ENCODE measurements around the gene ENAH.
"Not testable (repeated sequence)": the region's sequence is repeated elsewhere in the genome, so short reads cannot be mapped to it uniquely, and the experiment has no call there.

The ENAH gene

DNA sequence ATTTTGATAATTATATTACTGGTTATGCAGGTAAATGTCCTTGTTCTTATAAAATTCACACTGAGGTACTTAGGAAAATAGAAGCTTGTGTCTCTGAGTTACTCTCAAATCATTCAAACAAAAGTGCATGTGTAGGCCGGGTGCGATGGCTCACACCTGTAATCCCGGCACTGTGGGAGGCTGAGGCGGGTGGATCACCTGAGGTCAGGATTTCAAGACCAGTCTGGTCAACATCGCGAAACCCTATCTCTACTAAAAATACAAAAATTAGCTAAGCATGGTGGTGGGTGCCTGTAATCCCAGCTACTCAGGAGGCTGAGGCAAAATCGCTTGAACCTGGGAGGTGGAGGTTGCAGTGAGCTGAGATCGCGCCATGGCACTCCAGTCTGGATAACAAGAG is 139.3 kb downstream of the ENAH start:
- H3K4me3 ChIP-seq, H3K27ac ChIP-seq: not testable (repeated sequence)

DNA sequence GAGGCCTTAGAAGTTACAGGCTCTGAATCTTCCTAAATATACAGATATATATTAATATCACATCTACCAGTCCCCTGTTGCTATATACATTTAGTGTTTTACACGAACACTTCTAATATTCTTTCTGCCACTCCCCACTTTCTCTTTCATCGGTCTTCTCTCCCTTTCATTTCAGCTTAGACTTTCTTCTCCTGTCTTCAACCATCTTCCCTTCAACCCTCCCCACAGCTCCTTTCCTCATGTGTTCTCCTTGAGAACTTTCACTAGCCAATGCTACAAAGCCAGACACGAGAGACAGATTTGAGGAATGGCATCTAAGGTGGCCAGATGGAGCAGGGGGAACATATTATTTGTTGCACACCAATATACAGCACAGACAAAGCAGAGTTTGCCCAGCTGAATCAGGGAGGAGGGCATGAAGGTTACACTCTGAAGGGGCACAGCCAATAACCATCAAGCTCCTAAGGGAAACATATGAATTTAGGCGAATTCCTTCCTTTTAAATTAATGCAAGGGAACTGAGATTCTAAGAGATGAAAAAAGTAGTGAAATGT is 141.0 kb downstream of the ENAH start:
- Histone ChIP-seq H3K4me3 (no peak overlapping the region), H3K27ac (no peak overlapping the region)

DNA sequence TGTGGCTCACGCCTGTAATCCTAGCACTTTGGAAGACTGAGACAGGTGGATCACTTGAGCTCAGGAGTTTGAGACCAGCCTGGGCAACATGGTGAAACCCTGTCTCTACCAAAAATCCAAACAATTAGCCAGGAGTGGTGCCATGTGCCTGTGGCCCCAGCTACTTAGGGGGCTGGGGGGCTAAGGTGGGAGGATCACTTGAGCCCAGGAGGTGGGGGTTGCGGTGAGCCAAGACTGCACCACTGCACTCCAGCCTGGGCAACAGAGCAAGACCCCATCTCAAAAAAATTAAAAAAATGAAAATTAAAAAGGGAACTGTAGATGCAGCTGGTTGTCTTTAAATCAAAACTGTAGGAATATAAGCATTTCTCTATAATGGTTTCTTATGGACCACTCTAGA is 142.2 kb downstream of the ENAH start:
- not testable (repeated sequence) for H3K27ac ChIP-seq, H3K4me3 ChIP-seq

DNA sequence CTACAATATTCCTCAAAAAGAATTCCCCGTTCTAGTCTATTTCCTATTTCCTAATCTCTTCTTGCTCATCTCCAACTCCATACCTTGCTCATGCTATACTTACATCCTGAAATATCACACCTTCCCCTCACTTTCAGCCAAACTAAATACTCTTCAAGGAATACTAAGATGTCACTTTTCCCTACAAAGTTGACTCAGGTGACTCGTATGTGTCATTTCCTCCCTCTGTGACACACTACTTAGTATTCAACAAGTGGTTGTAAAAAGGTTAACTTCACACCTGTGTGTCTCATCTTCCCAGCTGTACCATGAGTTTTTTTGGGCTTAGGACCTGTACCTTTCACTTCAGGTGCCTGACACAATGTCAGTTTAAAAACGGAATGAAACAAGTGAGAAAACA is 143.2 kb downstream of the ENAH start:
- Histone ChIP-seq H3K4me3 (no peak overlapping the region), H3K27ac (peak overlapping the region in 3 of 21 experiments; percentile 38 to 60 (median 54))

DNA sequence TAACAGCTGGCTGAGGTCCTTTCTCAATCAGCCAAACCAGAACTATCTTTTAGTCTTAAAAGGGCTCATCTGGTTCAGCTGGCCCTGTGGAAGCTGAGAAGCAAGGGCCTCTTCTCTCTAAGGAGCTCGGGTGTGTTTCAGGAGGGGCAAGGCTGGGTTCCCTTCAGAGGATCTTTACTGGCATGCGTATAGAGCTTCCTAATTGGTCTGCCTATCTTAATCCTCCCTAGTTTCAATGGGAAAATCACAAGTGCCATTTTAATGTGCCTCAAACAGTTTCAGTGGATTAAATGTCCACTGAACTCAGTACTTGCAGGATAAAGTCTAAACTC is 143.6 kb downstream of the ENAH start:
- H3K27ac ChIP-seq = peak overlapping the region in 11 of 21 experiments; percentile 18 to 74 (median 41)
- H3K4me3 ChIP-seq = no peak overlapping the region

DNA sequence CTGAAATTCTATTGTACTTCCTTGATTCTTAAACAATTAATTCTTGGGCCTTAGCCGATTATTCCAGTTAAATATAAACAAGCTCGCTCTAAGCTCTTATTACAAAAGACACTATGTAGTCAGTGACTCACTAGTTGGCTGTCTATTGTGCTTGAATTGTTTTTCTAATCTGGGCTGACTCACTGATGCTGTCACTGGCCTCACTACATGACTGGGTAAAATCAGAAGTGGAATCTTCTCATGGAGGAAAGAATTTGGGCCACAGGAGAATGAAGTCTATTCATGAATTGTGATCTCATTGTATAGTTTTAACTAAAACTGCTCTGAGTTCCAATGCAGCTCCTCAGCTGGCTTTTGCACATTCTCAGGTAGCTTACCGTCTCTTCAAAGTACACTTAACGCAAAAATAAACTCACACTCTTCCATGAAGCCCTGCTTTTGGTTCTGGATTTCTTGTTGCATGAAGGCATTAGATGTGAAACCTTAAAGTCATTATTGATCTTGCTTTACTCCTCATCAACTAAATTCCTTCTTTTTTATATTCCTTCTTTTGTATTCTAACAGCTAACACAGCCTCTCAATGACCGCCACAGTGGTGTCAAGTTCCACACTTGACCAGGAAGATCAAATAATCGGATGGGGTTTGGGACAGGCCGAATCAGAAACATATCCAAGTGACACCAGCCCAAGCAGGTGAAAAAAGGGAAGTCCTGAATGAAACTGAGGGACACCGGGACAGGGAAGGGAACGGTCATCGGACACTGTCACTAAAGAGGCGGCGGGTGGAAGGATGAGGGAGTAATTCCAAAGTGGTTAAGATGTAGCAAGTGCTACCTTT is 144.2 kb downstream of the ENAH start:
- Histone ChIP-seq H3K27ac (peak overlapping the region in 14 of 21 experiments; percentile 16 to 74 (median 39)), H3K4me3 (no peak overlapping the region)

DNA sequence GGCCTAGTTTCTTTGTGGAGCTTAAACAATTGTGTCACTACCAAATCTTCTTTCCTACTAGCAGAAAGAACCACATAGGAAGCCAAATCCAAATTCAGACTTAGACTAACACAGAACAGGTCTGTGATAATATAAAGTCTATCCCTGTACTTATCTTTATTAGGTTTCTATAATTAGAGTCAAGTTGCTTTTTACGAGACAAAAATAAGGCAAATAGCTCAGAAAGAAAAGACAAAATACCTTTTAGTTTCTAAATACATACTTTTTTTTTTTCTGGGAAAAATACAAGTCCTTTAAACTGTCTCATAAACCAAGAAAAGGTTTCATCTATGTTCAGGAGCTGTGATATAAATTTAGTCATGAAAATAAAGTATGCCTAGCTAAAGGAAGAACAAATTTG is 146.2 kb downstream of the ENAH start:
- Histone ChIP-seq H3K4me3 (no peak overlapping the region), H3K27ac (peak overlapping the region in 3 of 21 experiments; percentile 1 to 5 (median 4))

DNA sequence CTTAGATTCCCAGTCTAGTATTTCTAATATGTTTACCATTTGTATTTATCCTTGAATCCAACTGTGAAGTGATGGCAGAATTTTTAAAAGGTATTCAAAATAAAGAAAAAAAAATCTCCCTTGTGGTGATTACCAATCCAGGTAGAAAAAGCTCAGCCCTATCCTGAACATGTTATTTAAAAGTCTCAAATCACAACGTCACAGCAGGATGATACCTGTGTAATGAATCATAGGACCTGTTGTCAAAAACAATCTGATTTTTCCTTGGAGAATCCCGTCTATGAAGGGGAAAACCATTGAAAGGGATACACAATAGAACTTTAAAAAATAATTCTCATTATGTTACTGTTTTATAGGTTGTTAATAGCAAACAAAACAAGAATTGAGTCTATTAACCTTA is 148.1 kb downstream of the ENAH start:
- no peak overlapping the region for H3K27ac ChIP-seq
- H3K4me3 ChIP-seq = no peak overlapping the region

DNA sequence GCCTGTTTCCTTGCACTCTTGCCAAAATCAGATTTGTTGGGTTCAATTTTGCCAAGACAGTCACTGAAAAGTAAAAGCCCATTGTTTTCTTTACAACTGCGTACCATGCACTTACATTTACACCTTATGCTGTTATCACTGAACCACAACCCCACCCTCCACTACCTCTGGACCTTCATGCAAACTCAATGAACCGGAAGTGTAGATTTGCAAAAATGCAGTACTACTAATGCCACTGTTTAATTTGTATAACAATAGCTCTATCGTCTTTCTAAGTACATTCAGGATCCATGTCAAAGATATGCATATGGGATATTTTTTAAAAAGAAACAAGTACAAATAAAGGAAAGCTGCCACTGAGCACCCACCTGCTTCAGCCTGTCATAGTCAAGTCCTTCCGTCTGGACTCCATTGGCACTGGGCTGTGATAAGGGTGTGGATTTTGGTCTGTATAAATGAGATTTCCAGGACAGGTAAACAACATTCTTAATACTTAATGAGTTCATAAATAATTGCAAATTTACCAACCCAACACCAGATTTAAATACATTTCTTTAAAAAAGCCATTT is 152.2 kb downstream of the ENAH start:
- Histone ChIP-seq H3K27ac (no peak overlapping the region), H3K4me3 (no peak overlapping the region)

DNA sequence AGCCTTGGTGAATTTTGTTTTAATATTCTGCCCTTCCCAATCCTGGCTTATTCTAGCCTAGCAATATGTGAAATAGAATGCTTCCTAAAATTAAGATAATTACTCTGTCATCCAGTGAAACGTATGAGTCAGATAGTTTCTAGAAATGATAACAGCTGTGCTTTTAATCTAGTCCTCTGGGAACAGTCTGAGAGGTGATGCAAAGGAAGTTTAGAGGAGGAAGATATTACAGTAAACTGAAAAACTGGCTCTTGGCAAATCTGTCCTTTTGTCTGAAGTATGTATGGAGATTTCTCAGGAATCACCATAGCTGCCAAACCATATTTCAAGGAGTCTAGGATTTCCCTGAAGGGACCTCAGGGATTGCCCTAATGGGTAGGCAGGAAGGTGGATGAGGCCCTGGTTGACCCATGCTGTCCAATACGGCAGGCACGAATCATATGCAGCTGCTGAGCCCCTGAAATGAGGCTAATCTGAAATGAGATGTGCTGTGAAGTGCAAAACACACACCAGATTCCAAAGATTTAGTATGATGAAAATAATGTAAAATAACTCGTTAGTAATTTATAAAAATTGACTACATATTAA is 154.3 kb downstream of the ENAH start:
- Histone ChIP-seq H3K4me3 (no peak overlapping the region), H3K27ac (no peak overlapping the region)

DNA sequence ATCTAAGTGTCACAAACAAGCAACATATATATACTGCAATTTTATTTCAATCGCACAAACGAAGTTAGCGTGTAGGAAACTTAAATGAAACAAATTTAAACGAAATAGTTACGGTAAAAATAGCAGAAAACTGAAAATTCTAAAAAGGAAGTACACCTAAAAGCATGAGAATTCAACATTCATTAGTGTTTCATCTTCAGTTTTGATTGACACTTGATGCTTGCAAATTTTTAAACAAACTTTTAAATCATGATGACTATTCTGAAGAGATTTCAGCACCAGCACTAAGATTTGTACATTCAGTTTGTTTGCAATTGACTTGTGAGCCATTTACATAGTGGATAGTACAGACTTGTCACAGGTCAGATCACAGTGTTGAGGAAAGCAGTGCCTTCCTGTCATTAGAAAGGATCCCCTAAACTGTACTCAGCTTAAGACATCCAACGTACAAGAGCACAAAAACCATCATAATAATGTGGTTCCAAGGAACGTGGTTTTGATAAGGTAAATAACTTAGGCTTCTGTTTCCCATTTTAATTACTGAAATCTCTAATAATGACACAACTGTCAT is 158.0 kb downstream of the ENAH start:
- no peak overlapping the region for H3K27ac ChIP-seq
- H3K4me3 ChIP-seq = no peak overlapping the region

DNA sequence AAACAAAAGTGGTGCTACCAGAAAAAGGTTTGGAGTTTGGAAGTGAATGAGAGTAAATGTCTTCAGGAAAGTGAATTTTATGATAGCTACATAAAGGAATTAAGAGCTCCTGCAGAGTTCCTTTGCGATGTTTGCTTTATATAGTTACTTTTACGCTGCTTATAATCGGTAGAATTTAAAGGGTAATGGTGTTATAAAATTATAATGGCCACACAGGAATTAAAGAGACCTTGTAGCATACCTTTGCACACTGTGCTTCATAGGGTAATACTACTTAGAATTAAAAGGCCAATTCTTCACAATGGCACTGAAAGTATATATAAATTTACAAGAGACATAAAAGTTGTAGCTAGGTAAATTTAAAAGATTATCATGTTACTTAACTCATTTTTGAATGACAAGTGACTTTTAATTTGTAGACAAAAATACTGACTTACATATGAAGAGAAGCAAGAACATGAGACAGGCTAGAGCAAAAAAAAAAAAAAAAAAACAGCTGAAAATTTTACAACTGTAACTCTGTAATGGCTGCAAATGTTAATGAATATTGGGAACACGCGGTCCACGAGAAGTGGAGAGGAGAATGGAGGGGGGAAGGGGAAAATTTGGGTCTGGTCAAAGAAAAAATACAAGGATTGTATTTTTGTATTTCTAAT is 159.2 kb downstream of the ENAH start:
- H3K27ac ChIP-seq = no peak overlapping the region

DNA sequence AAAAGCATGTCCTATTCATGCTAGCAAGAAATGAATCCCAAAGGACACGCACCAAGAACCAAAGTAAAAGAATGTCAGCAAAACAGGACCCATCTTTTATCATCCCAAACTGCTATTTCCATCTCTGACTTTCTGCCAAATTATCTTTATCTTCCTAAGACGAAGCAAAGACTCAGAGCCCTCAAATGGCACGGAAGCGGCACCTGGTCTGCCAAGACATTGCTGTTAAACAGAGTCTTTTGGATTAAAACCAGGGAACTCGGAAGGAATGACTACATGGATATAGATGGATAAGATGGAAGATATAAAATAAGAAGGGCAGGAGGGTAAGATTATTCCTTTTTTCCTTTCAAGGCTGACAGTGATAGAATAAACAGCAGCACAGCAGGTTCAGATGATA is 164.2 kb downstream of the ENAH start:
- Histone ChIP-seq H3K27ac (no peak overlapping the region), H3K4me3 (no peak overlapping the region)

More for the DNA sequence above, 159.2 kb downstream of the ENAH start:
- H3K4me3 ChIP-seq = no peak overlapping the region

DNA sequence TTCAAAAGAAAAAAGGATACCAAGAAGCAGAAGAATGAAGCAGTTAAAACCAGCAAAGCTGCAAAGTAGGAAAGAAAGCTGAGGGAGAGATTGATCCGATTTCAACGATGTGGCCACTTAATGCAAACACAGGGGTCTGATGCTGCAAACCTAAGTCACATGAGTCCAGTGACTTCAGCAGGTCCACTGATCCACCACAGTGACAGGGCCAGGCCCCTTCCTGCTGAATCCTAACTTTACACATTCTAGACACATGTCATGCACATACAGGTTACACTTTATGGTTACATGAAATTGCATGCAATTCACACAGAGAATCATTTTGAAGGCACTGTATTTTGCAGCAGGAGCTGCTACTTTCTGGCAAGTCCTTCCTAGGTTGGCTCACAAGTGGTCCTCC is 166.1 kb downstream of the ENAH start:
- Histone ChIP-seq H3K27ac (no peak overlapping the region), H3K4me3 (no peak overlapping the region)

DNA sequence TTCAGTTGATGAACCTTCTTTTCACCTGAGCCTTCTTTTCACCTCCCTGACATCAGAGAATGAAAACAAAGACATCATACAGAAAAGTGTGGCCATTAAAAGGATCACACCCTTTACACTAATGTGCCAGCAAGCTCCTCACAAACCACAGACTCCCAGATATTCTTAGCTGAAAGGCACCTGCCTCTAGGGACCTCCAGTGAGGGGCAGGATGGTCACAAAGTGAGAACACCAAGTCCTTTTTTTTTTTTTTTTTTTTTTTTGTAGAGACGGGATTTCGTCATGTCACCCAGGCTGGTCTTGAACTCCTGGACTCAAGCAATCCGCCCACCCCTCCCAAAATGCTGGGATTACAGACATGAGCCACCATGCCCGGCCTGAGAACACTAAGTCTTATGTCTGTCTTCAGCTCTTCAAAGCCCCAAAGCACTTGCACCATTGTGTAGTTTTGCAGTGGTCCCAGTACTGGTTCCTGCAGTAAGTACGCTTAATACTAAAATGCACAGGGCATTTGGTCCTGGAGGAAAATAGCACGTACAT is 166.9 kb downstream of the ENAH start:
- Histone ChIP-seq H3K4me3 (no peak overlapping the region), H3K27ac (no peak overlapping the region)

DNA sequence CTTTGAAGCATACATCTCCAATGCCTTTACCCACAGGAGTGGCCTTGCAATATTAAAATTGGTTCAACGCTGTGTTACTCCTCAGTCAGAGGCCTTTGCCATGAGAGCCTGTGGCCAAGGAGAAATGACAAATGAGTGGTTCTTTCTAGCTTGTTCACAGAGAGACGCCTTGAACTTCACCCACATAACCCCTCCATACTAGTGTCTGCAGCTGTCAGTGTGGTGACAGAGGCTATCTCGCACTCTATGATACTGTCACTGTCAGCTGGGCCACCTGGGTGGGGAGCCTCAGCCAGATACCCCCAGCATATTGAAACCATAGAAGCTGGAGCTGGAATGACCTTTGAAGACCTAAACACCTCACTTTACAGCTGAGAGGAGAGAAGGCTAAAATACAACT is 167.7 kb downstream of the ENAH start:
- Histone ChIP-seq H3K4me3 (no peak overlapping the region), H3K27ac (no peak overlapping the region)

DNA sequence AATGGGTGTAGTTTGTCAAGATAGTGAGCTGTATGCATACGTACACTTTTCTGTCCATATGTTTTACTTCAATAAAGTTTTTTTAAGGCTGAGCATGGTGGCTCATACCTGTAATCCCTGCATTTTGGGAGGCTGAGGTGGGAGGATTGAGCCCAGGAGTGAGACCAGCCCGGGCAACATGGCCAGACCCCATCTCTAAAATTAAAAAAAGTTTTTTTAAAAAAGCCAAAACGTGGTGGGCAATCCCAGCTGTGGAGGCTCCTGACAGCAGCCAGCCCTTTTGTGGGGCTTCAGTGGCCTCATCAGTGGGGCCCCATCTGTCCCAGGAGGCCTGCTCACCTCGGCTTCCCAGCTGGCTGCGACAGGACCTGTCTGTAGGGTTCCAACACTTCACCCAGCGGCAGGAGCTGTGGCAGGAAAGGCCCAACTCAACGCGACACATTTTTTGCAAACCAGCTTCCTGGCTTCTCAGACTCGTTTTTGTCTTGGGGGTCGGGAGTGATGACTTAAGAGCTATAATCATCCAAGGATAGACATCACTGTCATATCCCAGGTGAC is 168.2 kb downstream of the ENAH start:
- Histone ChIP-seq H3K4me3 (no peak overlapping the region), H3K27ac (no peak overlapping the region)

DNA sequence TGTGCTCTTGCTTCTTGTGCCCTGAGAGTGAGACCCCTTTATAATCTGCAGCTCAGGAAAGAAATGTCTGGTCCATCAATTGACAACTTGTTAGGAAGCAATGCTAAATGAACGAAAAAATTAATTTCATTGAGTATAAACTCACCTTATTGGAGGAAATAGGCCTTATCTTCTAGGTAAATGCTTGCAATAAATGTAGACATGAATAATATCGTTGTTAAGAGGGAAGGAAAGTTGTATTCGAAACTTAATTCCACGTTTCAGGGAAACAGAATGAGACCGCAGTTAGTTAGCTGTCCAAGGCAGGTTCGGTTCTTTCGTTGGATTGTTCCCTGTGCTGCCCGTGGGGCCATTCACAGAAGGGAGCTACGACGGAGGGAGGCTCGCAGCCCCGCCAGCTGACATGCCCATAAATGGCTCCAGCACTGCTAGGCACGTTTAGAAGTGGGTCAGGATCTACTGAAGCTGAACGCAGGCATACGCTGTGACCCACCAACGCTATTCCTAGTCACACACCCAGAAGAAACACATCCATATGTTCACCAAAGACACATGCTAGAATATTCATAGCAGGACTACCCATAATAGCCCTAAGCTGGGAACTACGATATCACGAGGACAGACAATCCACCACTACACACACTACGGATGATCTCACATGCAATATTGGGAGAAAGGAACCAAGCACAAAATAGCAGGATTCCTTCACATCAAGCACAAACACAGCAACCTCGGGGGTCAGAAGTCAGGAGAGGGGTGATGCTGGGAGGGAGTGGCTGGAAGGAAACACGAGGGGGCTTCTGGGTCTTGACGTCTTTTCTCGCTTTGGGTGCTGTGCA is 168.9 kb downstream of the ENAH start:
- Histone ChIP-seq H3K4me3 (no peak overlapping the region), H3K27ac (no peak overlapping the region)
